Activated CD4-positive, alpha-beta memory T cell treated with anti-CD3 and anti-CD28 coated beads for 36 hours (primary cell): ENCODE measurements around the gene EXOC2. TPM values are rescaled to one million over a fixed set of nuclear protein-coding genes. Genes with fewer than 3 reads are reported as not detected.

Experiments used
- CTCF ChIA-PET: fragments of 350-600 bp; sonication (Branson Sonifier 250); formaldehyde crosslinking; loops from one replicate; lab custom pipeline; 2021; ENCODE audit warnings: antibody characterized with exemption, inconsistent platforms; lab: Charles Lee
- POLR2A ChIA-PET: fragments of 350-600 bp; sonication (Branson Sonifier 250); formaldehyde crosslinking; loops from one replicate; lab custom pipeline; 2021; ENCODE audit warnings: antibody characterized with exemption; lab: Charles Lee
- DNase-seq: peaks from one replicate; pipeline ENCODE4 v3.0.0-alpha.2; 2020
- H3K27ac Mint-ChIP-seq: one replicate; pipeline ENCODE4 v1.8.0; 2021; ENCODE audit warnings: mixed read lengths
- H3K27me3 Mint-ChIP-seq: one replicate; pipeline ENCODE4 v1.8.0; 2021; ENCODE audit warnings: mixed read lengths
- H3K36me3 Mint-ChIP-seq: one replicate; pipeline ENCODE4 v1.8.0; 2021; ENCODE audit warnings: mixed read lengths
- H3K4me1 Mint-ChIP-seq: one replicate; pipeline ENCODE4 v1.8.0; 2021; ENCODE audit warnings: low read depth, mixed read lengths
- H3K4me3 Mint-ChIP-seq: one replicate; pipeline ENCODE4 v1.8.0; 2021; ENCODE audit warnings: mild to moderate bottlenecking, mixed read lengths
- H3K9me3 Mint-ChIP-seq: one replicate; pipeline ENCODE4 v1.8.0; 2021; ENCODE audit warnings: mixed read lengths
- intact Hi-C: fragments of 100-400 bp; cut with micrococcal nuclease; formaldehyde crosslinking; loops from one replicate; pipeline ENCODE4 v1.15.1; 2023
- total RNA-seq, 2 experiments: library from RNA; stranded (reverse); gene quantifications; one replicate each; pipeline ENCODE4 v1.2.3, GENCODE V29; 2021

The EXOC2 gene
- total RNA-seq, 2 experiments from 2014 or later, result 40.5 to 42.3 TPM

DNA sequence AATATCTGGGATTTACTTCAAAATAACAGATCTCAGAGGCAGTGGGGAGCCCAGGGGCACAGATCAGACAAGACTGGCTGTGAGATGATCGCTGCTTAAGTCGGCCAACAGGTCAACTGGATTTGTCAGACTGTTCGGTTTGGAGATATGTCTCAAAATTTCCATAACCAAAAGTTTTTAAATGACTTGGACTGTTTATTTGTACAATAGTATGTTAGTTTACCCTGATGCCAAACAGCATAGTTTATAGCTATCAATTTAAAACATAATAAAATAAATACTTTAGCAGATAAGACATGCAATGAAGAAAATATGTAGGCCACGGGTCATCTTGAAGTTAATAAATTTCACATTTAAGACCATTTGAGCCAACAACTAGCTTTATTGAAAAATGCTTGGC, 174.7 kb downstream of the EXOC2 start:
- H3K27me3 Mint-ChIP-seq, result no peaks in the 10 kb centered on the region
- no peak overlapping the region for H3K4me3 Mint-ChIP-seq
- H3K4me1 Mint-ChIP-seq, result peaks cover 35% of the 10 kb centered on the region
- no peak for DNase-seq
- CTCF ChIA-PET, result interaction anchor here (1.1 kb wide), 1 partner anchor 36 kb away, joined by 3 read pairs; no protein-coding TSS in a partner anchor
- peaks cover 47% of the 10 kb centered on the region for H3K36me3 Mint-ChIP-seq
- intact Hi-C loops, result no loop called here
- H3K9me3 Mint-ChIP-seq, result peaks cover 20% of the 10 kb centered on the region
- no peak overlapping the region for H3K27ac Mint-ChIP-seq
- POLR2A ChIA-PET, result no interaction called here

DNA sequence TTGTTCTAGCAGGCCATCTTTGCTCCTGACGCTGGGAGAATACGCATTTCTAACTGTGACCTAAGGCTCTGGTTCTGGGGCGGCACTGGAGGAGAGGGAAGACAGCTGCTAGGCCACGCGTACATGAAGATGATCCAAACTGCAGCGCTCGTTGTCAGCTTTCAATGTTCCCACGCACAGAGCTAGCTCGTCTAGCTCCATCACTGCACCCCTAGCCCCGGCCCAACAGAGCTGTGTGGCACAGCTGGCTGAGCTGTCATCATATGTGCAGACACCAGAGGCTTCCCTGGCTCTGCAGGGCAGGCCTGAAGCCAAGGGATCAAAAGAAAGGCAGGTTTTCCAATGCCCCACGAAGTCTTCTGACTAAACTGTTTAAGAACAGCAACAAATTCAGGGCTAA, 176.7 kb downstream of the EXOC2 start:
- POLR2A ChIA-PET, result interaction anchor here (0.5 kb wide), 1 partner anchor 112 kb away, joined by 4 read pairs; no protein-coding TSS in a partner anchor
- H3K36me3 Mint-ChIP-seq, result peaks cover 36% of the 10 kb centered on the region
- intact Hi-C loops, result no loop called here

DNA sequence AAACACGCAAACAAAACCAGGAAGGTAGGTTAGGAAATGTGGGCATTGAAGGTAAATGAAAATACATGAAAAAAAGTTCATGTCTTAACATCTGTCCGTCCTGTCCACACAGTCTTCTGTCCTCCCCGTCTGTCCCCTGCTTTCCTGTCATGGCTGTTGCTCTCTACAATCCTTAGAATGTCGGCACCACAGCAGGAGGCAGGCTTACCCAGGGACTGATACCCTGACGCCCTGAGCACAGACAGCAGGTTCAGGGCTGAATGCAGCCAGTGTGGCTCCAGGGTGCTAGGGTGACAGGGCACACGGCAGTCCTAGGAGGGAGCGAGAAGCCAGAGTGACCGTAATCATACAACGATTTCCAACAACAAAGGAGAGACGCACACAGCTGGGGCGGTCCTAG, 177.7 kb downstream of the EXOC2 start:
- intact Hi-C loops, result no loop called here
- peaks cover 35% of the 10 kb centered on the region for H3K36me3 Mint-ChIP-seq
- H3K4me1 Mint-ChIP-seq, result peaks cover 56% of the 10 kb centered on the region
- ChIA-PET CTCF (no interaction called here), POLR2A (interaction anchor here (1.1 to 3.7 kb wide), 2 partner anchors 13 to 116 kb away, joined by 3 to 13 read pairs; no protein-coding TSS in a partner anchor)
- no peaks in the 10 kb centered on the region for H3K27me3 Mint-ChIP-seq
- H3K9me3 Mint-ChIP-seq, result peaks cover 12% of the 10 kb centered on the region
- no peak for DNase-seq
- H3K4me3 Mint-ChIP-seq, result no peak overlapping the region
- H3K27ac Mint-ChIP-seq, result peak overlapping the region; percentile 13

More for the DNA sequence above, 176.7 kb downstream of the EXOC2 start:
- Mint-ChIP-seq H3K4me1 (peaks cover 50% of the 10 kb centered on the region), H3K4me3 (no peak overlapping the region), H3K27ac (no peak overlapping the region), H3K27me3 (no peaks in the 10 kb centered on the region), H3K9me3 (peaks cover 19% of the 10 kb centered on the region)
- no peak for DNase-seq
- CTCF ChIA-PET, result interaction anchor here (0.7 kb wide), 1 partner anchor 71 kb away, joined by 5 read pairs; no protein-coding TSS in a partner anchor

DNA sequence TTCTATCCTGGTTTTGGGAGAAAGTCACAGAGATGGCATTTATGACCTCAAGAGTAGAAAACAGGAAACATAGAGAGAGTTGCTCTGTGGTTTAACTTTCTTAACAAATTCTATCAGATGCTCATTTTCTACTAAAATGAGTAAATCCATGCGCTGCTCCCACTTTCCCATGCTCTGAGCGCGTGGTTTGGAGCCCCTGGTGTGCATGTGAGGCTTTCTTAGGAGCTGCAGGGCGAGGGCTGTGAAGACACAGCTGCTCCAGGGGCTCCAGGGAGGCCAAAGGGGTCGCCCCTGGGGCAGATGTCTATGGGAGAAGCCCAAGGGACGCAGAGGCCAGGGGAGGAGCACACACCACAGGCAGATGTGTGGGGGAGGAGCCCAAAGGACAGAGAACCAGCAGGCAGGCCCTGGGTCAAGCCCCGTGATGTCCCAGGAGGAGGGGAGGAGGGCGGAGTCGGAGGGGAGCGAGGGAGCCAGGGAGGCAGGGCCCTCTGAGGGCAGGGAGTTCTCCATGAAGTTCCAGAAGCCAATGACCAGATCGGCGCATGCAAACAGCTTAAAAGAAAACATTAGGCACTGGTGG, 178.5 kb downstream of the EXOC2 start:
- peak overlapping the region; percentile 85 for H3K27ac Mint-ChIP-seq
- no peaks in the 10 kb centered on the region for H3K27me3 Mint-ChIP-seq
- H3K9me3 Mint-ChIP-seq, result peaks cover 12% of the 10 kb centered on the region
- H3K4me1 Mint-ChIP-seq, result peaks cover 64% of the 10 kb centered on the region
- peak overlapping the region; percentile 17 for H3K4me3 Mint-ChIP-seq
- CTCF ChIA-PET, result no interaction called here
- POLR2A ChIA-PET, result interaction anchor here (1.1 to 3.7 kb wide), 5 partner anchors 12 to 123 kb away, joined by 3 to 13 read pairs (median 3); partner anchors contain the start of gene IRF4
- DNase-seq, result peak; percentile 60
- intact Hi-C loops, result loop anchor here (1.0 kb wide), 2 partner anchors 12 to 14 kb away; no protein-coding TSS in a partner anchor
- H3K36me3 Mint-ChIP-seq, result peaks cover 35% of the 10 kb centered on the region

DNA sequence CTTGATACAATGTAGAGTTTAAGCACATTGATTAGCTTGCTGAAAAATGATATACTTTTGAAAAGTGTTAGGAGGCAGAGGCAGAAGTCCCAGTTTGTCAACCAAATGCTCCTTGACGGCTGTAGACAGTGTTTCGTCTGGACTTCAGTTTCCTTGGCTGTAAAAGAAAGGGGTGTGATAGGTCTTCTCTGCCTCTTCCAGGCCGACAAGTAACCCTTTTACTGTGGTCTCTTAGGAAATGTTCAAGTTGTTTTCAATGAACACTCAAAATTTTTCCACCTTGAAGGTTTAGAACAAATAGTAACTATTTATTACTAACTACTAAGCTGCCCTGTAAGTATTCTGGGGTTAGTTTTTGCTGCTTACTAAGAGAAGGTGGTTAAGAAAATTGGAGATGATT, 179.0 kb downstream of the EXOC2 start:
- peaks cover 69% of the 10 kb centered on the region for H3K4me1 Mint-ChIP-seq
- peak overlapping the region; percentile 85 for H3K27ac Mint-ChIP-seq
- H3K9me3 Mint-ChIP-seq, result peaks cover 12% of the 10 kb centered on the region
- no peak for DNase-seq
- H3K27me3 Mint-ChIP-seq, result no peaks in the 10 kb centered on the region
- ChIA-PET POLR2A (interaction anchor here (1.3 to 3.7 kb wide), 4 partner anchors 15 to 123 kb away, joined by 3 to 13 read pairs (median 4); partner anchors contain the start of gene IRF4), CTCF (interaction anchor here (1.0 kb wide), 1 partner anchor 30 kb away, joined by 3 read pairs; no protein-coding TSS in a partner anchor)
- peaks cover 35% of the 10 kb centered on the region for H3K36me3 Mint-ChIP-seq
- intact Hi-C loops, result loop anchor here (1.0 kb wide), 2 partner anchors 12 to 14 kb away; no protein-coding TSS in a partner anchor
- H3K4me3 Mint-ChIP-seq, result no peak overlapping the region

DNA sequence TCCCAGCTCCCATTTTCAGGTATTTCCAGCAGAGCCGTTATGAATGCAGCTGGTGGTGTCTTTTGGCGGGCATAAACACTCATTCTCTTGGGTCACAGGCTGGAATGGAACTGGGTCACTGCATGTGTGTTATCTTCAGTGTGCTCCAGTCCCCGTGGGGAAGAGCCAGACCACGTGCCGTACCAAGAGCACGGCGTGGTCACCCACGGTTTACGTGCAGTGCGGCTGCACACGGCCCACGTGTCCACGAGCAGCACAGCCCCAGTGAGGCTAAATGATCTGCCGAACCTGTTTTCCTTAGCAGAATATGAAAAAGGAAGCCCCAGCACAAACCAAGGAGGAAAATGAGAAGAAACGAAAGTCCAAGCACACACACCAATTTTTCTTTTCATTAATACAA, 179.9 kb downstream of the EXOC2 start:
- ChIA-PET CTCF (interaction anchor here (1.0 kb wide), 1 partner anchor 29 kb away, joined by 3 read pairs; no protein-coding TSS in a partner anchor), POLR2A (interaction anchor here (3.7 kb wide), 1 partner anchor 114 kb away, joined by 13 read pairs; no protein-coding TSS in a partner anchor)
- intact Hi-C loops, result no loop called here
- H3K27me3 Mint-ChIP-seq, result no peaks in the 10 kb centered on the region
- H3K36me3 Mint-ChIP-seq, result peaks cover 29% of the 10 kb centered on the region
- H3K4me1 Mint-ChIP-seq, result peaks cover 78% of the 10 kb centered on the region
- peak overlapping the region; percentile 85 for H3K27ac Mint-ChIP-seq
- no peak overlapping the region for H3K4me3 Mint-ChIP-seq
- DNase-seq, result no peak
- H3K9me3 Mint-ChIP-seq, result peaks cover 8% of the 10 kb centered on the region

DNA sequence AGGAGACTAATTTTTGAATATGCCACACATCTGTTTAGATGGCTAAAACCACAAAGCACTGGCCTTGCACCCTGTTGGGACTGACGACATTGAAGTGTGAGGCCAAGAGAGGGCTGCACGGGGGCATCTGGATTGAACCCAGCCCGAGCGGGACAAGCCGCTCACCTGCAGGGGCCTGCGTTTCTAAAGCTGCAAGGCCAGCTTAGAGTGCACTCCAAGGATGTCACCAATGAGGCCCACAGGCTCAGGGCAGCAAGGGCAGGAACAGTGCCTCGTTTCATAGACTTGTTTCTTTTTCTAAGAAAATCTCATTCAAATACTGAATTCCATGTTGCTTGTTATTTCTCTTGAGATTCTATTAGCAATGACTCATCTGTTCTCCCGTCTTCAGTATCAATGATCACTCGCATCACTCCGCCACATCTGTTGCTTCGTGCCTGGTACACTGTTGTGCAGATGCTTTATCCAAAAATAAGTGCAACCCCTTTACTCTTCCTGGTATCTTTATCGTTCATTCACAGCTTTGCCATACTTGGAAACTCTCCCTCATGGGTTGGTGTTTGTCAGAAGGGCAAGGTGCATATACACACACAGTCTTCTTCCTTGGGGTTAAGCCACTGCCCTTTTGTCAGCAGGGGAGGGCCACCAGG, 181.3 kb downstream of the EXOC2 start:
- Mint-ChIP-seq H3K36me3 (peaks cover 17% of the 10 kb centered on the region), H3K4me1 (peaks cover 88% of the 10 kb centered on the region), H3K9me3 (no peaks in the 10 kb centered on the region), H3K4me3 (no peak overlapping the region), H3K27ac (peak overlapping the region; percentile 100), H3K27me3 (no peaks in the 10 kb centered on the region)
- intact Hi-C loops, result no loop called here
- ChIA-PET POLR2A (interaction anchor here (0.6 to 3.7 kb wide), 11 partner anchors 9 to 120 kb away, joined by 3 to 13 read pairs (median 3); partner anchors contain the start of gene IRF4), CTCF (interaction anchor here (1.1 kb wide), 1 partner anchor 39 kb away, joined by 4 read pairs; no protein-coding TSS in a partner anchor)
- no peak for DNase-seq

DNA sequence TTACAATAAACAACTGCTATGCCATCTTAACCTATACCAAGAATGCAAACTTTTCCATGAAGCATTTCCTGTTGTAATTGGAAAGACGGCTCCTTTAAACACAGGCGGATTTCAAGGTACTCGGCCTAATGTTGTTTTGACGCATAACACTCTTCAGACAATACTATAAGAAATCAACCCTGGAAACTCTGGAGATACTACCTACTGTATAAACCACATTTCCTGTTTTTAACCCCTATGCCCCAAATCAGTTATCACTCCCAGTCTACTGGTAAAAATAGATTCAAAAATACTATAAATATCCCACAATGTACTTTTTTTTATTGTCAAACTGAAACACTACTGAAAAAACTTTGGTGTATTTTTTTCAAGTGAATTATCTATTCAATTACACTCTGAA, 183.3 kb downstream of the EXOC2 start:
- Mint-ChIP-seq H3K27me3 (no peaks in the 10 kb centered on the region), H3K4me3 (peak overlapping the region; percentile 53), H3K4me1 (peaks cover 97% of the 10 kb centered on the region), H3K9me3 (no peaks in the 10 kb centered on the region), H3K36me3 (peaks cover 15% of the 10 kb centered on the region), H3K27ac (peak overlapping the region; percentile 100)
- no peak for DNase-seq
- ChIA-PET CTCF (interaction anchor here (1.2 kb wide), 1 partner anchor 320 kb away, joined by 3 read pairs; no protein-coding TSS in a partner anchor), POLR2A (interaction anchor here (0.8 to 2.2 kb wide), 10 partner anchors 8 to 120 kb away, joined by 3 to 14 read pairs (median 4); partner anchors contain the start of gene IRF4)
- intact Hi-C loops, result loop anchor here (1.0 to 5.0 kb wide), 5 partner anchors 7 to 217 kb away; partner anchors contain the start of gene DUSP22

DNA sequence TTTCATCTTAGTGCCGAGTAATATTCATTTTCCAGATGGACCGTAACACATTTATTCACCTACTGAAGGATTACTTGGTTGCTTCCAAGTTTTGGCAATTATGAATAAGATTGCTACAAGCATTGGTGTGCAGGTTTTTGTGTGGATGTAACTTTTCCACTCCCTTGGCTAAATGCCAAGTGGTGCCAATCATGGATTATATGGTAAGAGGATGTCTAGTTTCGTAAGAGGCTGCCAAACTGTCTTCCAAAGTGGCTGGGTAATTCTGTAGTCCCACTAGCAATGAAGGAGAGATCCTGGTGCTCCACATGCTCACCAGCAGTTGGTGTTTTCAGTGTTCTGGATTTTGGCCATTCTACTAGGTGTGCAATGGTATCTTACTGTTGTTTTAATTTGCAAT, 184.3 kb downstream of the EXOC2 start:
- ChIA-PET CTCF (no interaction called here), POLR2A (interaction anchor here (1.8 to 2.2 kb wide), 3 partner anchors 9 to 119 kb away, joined by 5 to 14 read pairs (median 9); no protein-coding TSS in a partner anchor)
- peak overlapping the region; percentile 100 for H3K27ac Mint-ChIP-seq
- no peak for DNase-seq
- H3K27me3 Mint-ChIP-seq, result no peaks in the 10 kb centered on the region
- H3K4me1 Mint-ChIP-seq, result peaks cover 97% of the 10 kb centered on the region
- peaks cover 23% of the 10 kb centered on the region for H3K36me3 Mint-ChIP-seq
- no peaks in the 10 kb centered on the region for H3K9me3 Mint-ChIP-seq
- intact Hi-C loops, result loop anchor here (1.0 to 5.0 kb wide), 3 partner anchors 9 to 216 kb away; partner anchors contain the start of gene DUSP22
- H3K4me3 Mint-ChIP-seq, result no peak overlapping the region

DNA sequence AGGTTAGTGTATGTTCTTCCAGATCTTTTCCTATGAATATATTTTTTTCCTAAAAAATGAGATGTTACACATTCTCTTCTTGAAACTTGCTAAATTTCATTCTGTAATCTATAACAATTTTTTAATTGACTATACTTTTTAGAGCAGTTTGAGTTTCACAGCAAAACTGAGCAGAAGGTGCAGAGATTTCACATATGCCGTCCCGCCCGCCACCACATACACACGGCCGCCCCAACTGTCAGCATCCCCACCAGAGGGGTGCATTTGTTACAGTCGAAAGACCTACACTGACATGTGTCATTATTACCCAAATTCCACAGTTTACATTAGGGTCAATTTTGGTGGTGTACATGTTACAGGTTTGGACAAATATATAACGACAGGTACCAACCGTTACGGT, 184.9 kb downstream of the EXOC2 start:
- H3K27me3 Mint-ChIP-seq, result no peaks in the 10 kb centered on the region
- DNase-seq, result no peak
- H3K9me3 Mint-ChIP-seq, result no peaks in the 10 kb centered on the region
- intact Hi-C loops, result loop anchor here (5.0 kb wide), 1 partner anchor 216 kb away; the partner anchor contains the start of gene DUSP22
- H3K27ac Mint-ChIP-seq, result peak overlapping the region; percentile 100
- ChIA-PET CTCF (interaction anchor here (1.0 kb wide), 1 partner anchor 61 kb away, joined by 3 read pairs; no protein-coding TSS in a partner anchor), POLR2A (interaction anchor here (0.7 to 1.3 kb wide), 9 partner anchors 15 to 116 kb away, joined by 3 to 5 read pairs (median 3); partner anchors contain the start of gene IRF4)
- no peak overlapping the region for H3K4me3 Mint-ChIP-seq
- H3K4me1 Mint-ChIP-seq, result peaks cover 97% of the 10 kb centered on the region
- H3K36me3 Mint-ChIP-seq, result peaks cover 21% of the 10 kb centered on the region

DNA sequence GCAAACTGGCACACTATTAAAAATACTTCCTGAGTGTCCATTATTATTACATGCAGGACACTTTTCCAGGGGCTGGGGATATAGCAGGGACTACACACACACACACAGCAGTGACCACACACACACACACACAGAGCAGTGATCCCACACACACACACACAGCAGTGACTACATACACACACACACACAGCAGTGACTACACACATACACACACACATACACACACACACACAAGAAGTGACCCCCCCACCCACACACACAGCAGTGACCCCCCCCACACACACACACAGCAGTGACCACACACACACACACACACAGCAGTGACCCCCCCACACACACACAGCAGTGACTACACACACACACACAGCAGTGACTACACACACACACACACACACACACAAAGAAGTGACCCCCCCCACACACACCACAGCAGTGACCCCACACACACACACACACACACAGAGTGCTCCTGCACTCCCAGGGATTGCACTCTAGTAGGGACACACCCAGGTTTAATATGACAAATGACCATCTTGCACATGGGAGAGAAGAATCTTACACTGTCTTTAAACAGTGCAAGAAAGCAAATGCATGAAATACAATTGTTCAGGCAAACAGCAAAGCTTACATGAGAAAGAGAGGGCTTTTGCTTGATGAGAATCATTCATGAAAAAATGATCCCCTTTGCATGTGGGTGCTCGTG, 185.9 kb downstream of the EXOC2 start:
- Mint-ChIP-seq H3K9me3 (no peaks in the 10 kb centered on the region), H3K27me3 (no peaks in the 10 kb centered on the region), H3K4me3 (peak overlapping the region; percentile 42), H3K4me1 (peaks cover 99% of the 10 kb centered on the region), H3K27ac (peak overlapping the region; percentile 100), H3K36me3 (peaks cover 24% of the 10 kb centered on the region)
- intact Hi-C loops, result loop anchor here (1.0 to 5.0 kb wide), 6 partner anchors 9 to 282 kb away; partner anchors contain the start of gene DUSP22
- POLR2A ChIA-PET, result interaction anchor here (0.7 to 1.3 kb wide), 9 partner anchors 14 to 115 kb away, joined by 3 to 5 read pairs (median 3); partner anchors contain the start of gene IRF4
- CTCF ChIA-PET, result interaction anchor here (1.0 kb wide), 1 partner anchor 60 kb away, joined by 3 read pairs; no protein-coding TSS in a partner anchor
- no peak for DNase-seq
